ENCODE data around the gene GARIN6. TPM values are rescaled to one million over a fixed set of nuclear protein-coding genes. Genes with fewer than 3 reads are reported as not detected.

GARIN6 gene
- total and polyA plus RNA-seq, 5 donors from 2014 or later = not detected

DNA sequence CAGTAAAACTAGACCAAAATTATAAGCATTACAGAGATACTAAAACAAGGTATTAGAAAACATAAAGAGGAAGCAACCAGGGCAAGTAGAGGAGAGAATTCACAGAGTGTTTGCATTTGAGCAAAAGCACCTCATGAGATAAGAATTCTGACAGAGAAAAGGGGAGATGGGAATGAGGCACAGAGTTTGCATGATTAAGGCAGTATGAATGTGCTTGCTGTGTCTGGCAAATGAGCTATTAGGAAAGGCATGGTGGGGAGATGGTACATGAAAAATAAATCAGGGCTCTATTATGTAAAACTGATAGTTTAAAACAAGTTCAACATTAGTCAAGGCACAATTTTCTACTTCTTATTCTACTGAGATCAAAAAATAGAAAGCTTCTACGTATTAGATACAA is 23.1 kb downstream of the GARIN6 start:
- no peaks in the 10 kb centered on the region for H3K36me3 Mint-ChIP-seq
- peaks cover 0 to 8% (median 1%) of the 10 kb centered on the region in 7 donors for H3K9me3 Mint-ChIP-seq
- H3K27me3 Mint-ChIP-seq = no peaks in the 10 kb centered on the region
- Histone ChIP-seq H3K36me3 (ENCODE audit: control insufficient read depth, insufficient read depth, low read length) (no peaks in the 10 kb centered on the region), H3K9me3 (ENCODE audit: control insufficient read depth in 2 of 2, low read length in 2 of 2) (no peaks in the 10 kb centered on the region), H3K4me3 (ENCODE audit: low read depth, low read length) (no peak overlapping the region), H3K27me3 (ENCODE audit: control insufficient read depth, insufficient read depth, low read length) (no peaks in the 10 kb centered on the region), H3K27ac (ENCODE audit: insufficient read depth, low read length, poor library complexity, severe bottlenecking) (no peak overlapping the region), H3K4me1 (ENCODE audit: control insufficient read depth, insufficient read depth, low read length, poor library complexity, severe bottlenecking) (no peaks in the 10 kb centered on the region)
- no peak for ATAC-seq (ENCODE audit: low read depth in 2 of 2)
- DNase-seq = no peak
- H3K4me1 Mint-ChIP-seq = no peaks in the 10 kb centered on the region
- H3K27ac Mint-ChIP-seq = no peak overlapping the region
- no peak overlapping the region for H3K4me3 Mint-ChIP-seq

DNA sequence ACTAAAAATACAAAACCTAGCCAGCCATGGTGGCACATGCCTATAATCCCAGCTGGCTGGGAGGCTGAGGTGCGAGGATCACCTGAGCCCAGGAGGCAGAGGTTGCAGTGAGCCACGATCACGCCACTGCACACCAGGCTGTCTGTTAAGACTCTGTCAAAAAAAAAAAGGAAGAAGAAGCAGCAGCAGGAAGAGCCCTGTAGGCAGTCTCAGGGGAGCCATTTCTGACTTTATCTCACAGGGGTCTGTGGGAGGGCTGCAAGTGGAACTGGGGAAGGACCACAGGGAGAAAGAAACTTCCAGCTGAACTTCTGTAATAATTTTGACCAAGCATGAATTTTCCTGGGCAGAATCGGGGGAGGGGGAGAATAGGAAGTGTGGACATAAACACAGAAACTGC is 32.7 kb downstream of the GARIN6 start:
- ATAC-seq (ENCODE audit: low read depth in 2 of 2) = no peak
- no peak overlapping the region for H3K27ac Mint-ChIP-seq
- Histone ChIP-seq H3K27ac (ENCODE audit: insufficient read depth, low read length, poor library complexity, severe bottlenecking) (no peak overlapping the region), H3K27me3 (ENCODE audit: control insufficient read depth, insufficient read depth, low read length) (no peaks in the 10 kb centered on the region), H3K36me3 (ENCODE audit: control insufficient read depth, insufficient read depth, low read length) (no peaks in the 10 kb centered on the region), H3K4me3 (ENCODE audit: low read depth, low read length) (no peak overlapping the region), H3K4me1 (ENCODE audit: control insufficient read depth, insufficient read depth, low read length, poor library complexity, severe bottlenecking) (no peaks in the 10 kb centered on the region), H3K9me3 (ENCODE audit: control insufficient read depth in 2 of 2, low read length in 2 of 2) (no peaks in the 10 kb centered on the region)
- H3K27me3 Mint-ChIP-seq = no peaks in the 10 kb centered on the region
- peaks cover 2 to 21% (median 4%) of the 10 kb centered on the region in 7 donors for H3K9me3 Mint-ChIP-seq
- no peak overlapping the region for H3K4me3 Mint-ChIP-seq
- no peaks in the 10 kb centered on the region for H3K36me3 Mint-ChIP-seq
- H3K4me1 Mint-ChIP-seq = no peaks in the 10 kb centered on the region
- no peak for DNase-seq

DNA sequence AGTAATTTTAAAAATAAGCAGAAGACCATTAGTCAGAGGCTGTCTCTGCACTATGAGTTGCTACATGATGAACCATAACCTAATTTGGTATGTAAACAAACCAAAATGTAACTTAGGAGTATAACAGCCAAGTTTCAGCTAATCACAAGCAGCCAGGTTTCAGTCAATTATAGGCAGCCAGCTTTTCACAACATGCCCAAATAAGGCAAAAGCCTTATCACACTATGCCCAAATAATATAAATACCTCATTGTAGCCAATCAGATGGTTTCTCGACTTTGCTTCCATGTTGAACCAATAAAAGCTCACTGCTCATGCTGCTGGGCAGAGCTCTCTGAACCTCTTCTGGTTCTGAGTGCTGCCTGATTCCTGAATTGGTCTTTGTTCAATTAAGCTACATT is 38.6 kb downstream of the GARIN6 start:
- Mint-ChIP-seq H3K4me1 (no peaks in the 10 kb centered on the region), H3K9me3 (peaks cover 3 to 20% (median 5%) of the 10 kb centered on the region in 7 donors), H3K27ac (no peak overlapping the region), H3K4me3 (no peak overlapping the region), H3K36me3 (no peaks in the 10 kb centered on the region), H3K27me3 (no peaks in the 10 kb centered on the region)
- no peaks in the 10 kb centered on the region for H3K27me3 ChIP-seq (ENCODE audit: control insufficient read depth, insufficient read depth, low read length)
- H3K36me3 ChIP-seq (ENCODE audit: control insufficient read depth, insufficient read depth, low read length) = no peaks in the 10 kb centered on the region
- ATAC-seq (ENCODE audit: low read depth in 2 of 2) (no peak), DNase-seq (no peak)
- no peaks in the 10 kb centered on the region for H3K9me3 ChIP-seq (ENCODE audit: control insufficient read depth in 2 of 2, low read length in 2 of 2)
- no peak overlapping the region for H3K4me3 ChIP-seq (ENCODE audit: low read depth, low read length)
- H3K4me1 ChIP-seq (ENCODE audit: control insufficient read depth, insufficient read depth, low read length, poor library complexity, severe bottlenecking) = no peaks in the 10 kb centered on the region
- H3K27ac ChIP-seq (ENCODE audit: insufficient read depth, low read length, poor library complexity, severe bottlenecking) = no peak overlapping the region

DNA sequence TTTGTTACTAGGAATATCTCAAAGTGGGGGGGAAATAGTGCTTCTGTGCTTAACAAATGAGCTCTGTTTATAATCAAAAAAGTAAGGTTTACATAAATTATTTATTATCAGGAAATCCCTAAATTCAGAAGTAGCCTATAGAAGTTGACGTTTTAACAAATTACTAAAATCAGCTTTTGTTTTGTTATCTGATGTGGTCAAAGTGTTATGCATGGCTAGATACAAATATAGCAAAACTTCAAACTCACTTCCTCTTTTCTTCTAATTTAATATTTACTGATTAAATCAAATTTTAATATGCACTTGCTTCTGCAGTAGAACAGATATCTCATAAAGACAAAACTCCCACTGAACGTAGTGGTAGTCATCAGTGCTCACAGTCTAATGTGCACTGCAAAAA is 47.5 kb downstream of the GARIN6 start:
- Histone ChIP-seq H3K9me3 (ENCODE audit: control insufficient read depth in 2 of 2, low read length in 2 of 2) (no peaks in the 10 kb centered on the region), H3K27me3 (ENCODE audit: control insufficient read depth, insufficient read depth, low read length) (no peaks in the 10 kb centered on the region), H3K27ac (ENCODE audit: insufficient read depth, low read length, poor library complexity, severe bottlenecking) (no peak overlapping the region), H3K4me3 (ENCODE audit: low read depth, low read length) (no peak overlapping the region), H3K36me3 (ENCODE audit: control insufficient read depth, insufficient read depth, low read length) (no peaks in the 10 kb centered on the region), H3K4me1 (ENCODE audit: control insufficient read depth, insufficient read depth, low read length, poor library complexity, severe bottlenecking) (no peaks in the 10 kb centered on the region)
- Mint-ChIP-seq H3K4me3 (peak overlapping the region in 1 of 4 donors; percentile 43), H3K27ac (no peak overlapping the region), H3K4me1 (no peaks in the 10 kb centered on the region), H3K9me3 (peaks cover 0 to 10% (median 1%) of the 10 kb centered on the region in 7 donors), H3K27me3 (peaks cover 4% of the 10 kb centered on the region), H3K36me3 (no peaks in the 10 kb centered on the region)
- DNase-seq (no peak), ATAC-seq (ENCODE audit: low read depth in 2 of 2) (no peak)

Measured in CD4-positive, CD25-positive, alpha-beta regulatory T cell (primary cell).